Activated CD4-positive, alpha-beta memory T cell treated with anti-CD3 and anti-CD28 coated beads for 36 hours (primary cell): Measurements from ENCODE around the gene FDXACB1. TPM values are rescaled to one million over a fixed set of nuclear protein-coding genes. Genes with fewer than 3 reads are reported as not detected.

Experiments
- CTCF ChIA-PET: fragments of 350-600 bp; sonication (Branson Sonifier 250); formaldehyde crosslinking; loops from one replicate; lab custom pipeline; 2021; ENCODE audit warnings: antibody characterized with exemption, inconsistent platforms; lab: Charles Lee
- POLR2A ChIA-PET: fragments of 350-600 bp; sonication (Branson Sonifier 250); formaldehyde crosslinking; loops from one replicate; lab custom pipeline; 2021; ENCODE audit warnings: antibody characterized with exemption; lab: Charles Lee
- DNase-seq: peaks from one replicate; pipeline ENCODE4 v3.0.0-alpha.2; 2020
- H3K27ac Mint-ChIP-seq: one replicate; pipeline ENCODE4 v1.8.0; 2021; ENCODE audit warnings: mixed read lengths
- H3K27me3 Mint-ChIP-seq: one replicate; pipeline ENCODE4 v1.8.0; 2021; ENCODE audit warnings: mixed read lengths
- H3K36me3 Mint-ChIP-seq: one replicate; pipeline ENCODE4 v1.8.0; 2021; ENCODE audit warnings: mixed read lengths
- H3K4me1 Mint-ChIP-seq: one replicate; pipeline ENCODE4 v1.8.0; 2021; ENCODE audit warnings: low read depth, mixed read lengths
- H3K4me3 Mint-ChIP-seq: one replicate; pipeline ENCODE4 v1.8.0; 2021; ENCODE audit warnings: mild to moderate bottlenecking, mixed read lengths
- H3K9me3 Mint-ChIP-seq: one replicate; pipeline ENCODE4 v1.8.0; 2021; ENCODE audit warnings: mixed read lengths
- intact Hi-C: fragments of 100-400 bp; cut with micrococcal nuclease; formaldehyde crosslinking; loops from one replicate; pipeline ENCODE4 v1.15.1; 2023
- total RNA-seq, 2 experiments: library from RNA; stranded (reverse); gene quantifications; one replicate each; pipeline ENCODE4 v1.2.3, GENCODE V29; 2021

The FDXACB1 gene
- total RNA-seq, 2 experiments from 2014 or later, result 5.2 to 5.6 TPM

GRCh38 chr11:111917788-111918187 is 38.8 kb upstream of the FDXACB1 start:
- ChIA-PET POLR2A (no interaction called here), CTCF (interaction anchor here (1.1 kb wide), 2 partner anchors 64 to 77 kb away, joined by 3 to 5 read pairs; no protein-coding TSS in a partner anchor)
- H3K36me3 Mint-ChIP-seq, result no peaks in the 10 kb centered on the region
- DNase-seq, result no peak
- no peak overlapping the region for H3K4me3 Mint-ChIP-seq
- peaks cover 29% of the 10 kb centered on the region for H3K27me3 Mint-ChIP-seq
- intact Hi-C loops, result no loop called here
- H3K4me1 Mint-ChIP-seq, result no peaks in the 10 kb centered on the region
- H3K27ac Mint-ChIP-seq, result no peak overlapping the region
- no peaks in the 10 kb centered on the region for H3K9me3 Mint-ChIP-seq

- Mint-ChIP-seq H3K27ac (no peak overlapping the region), H3K4me1 (no peaks in the 10 kb centered on the region), H3K4me3 (no peak overlapping the region), H3K27me3 (peaks cover 29% of the 10 kb centered on the region), H3K9me3 (no peaks in the 10 kb centered on the region), H3K36me3 (no peaks in the 10 kb centered on the region)
- intact Hi-C loops, result no loop called here
- CTCF ChIA-PET, result interaction anchor here (1.1 kb wide), 2 partner anchors 65 to 78 kb away, joined by 3 to 5 read pairs; no protein-coding TSS in a partner anchor
- POLR2A ChIA-PET, result no interaction called here
- DNase-seq, result no peak
Measured at GRCh38 chr11:111917312-111917711, 38.3 kb upstream of the FDXACB1 start.

GRCh38 chr11:111916768-111917167 is 37.8 kb upstream of the FDXACB1 start:
- no peaks in the 10 kb centered on the region for H3K4me1 Mint-ChIP-seq
- no peak for DNase-seq
- H3K9me3 Mint-ChIP-seq, result no peaks in the 10 kb centered on the region
- H3K36me3 Mint-ChIP-seq, result no peaks in the 10 kb centered on the region
- no peak overlapping the region for H3K4me3 Mint-ChIP-seq
- ChIA-PET POLR2A (no interaction called here), CTCF (no interaction called here)
- intact Hi-C loops, result no loop called here
- peaks cover 35% of the 10 kb centered on the region for H3K27me3 Mint-ChIP-seq
- H3K27ac Mint-ChIP-seq, result no peak overlapping the region

GRCh38 chr11:111913997-111914396 is 35.0 kb upstream of the FDXACB1 start:
- Mint-ChIP-seq H3K27me3 (peaks cover 40% of the 10 kb centered on the region), H3K9me3 (no peaks in the 10 kb centered on the region), H3K27ac (no peak overlapping the region), H3K36me3 (no peaks in the 10 kb centered on the region), H3K4me1 (no peaks in the 10 kb centered on the region), H3K4me3 (no peak overlapping the region)
- DNase-seq, result no peak
- intact Hi-C loops, result no loop called here
- ChIA-PET POLR2A (interaction anchor here (0.9 kb wide), 1 partner anchor 42 kb away, joined by 3 read pairs; no protein-coding TSS in a partner anchor), CTCF (interaction anchor here (0.6 to 2.4 kb wide), 2 partner anchors 68 to 316 kb away, joined by 3 to 6 read pairs; no protein-coding TSS in a partner anchor)

- Mint-ChIP-seq H3K4me3 (no peak overlapping the region), H3K9me3 (no peaks in the 10 kb centered on the region), H3K36me3 (no peaks in the 10 kb centered on the region), H3K4me1 (no peaks in the 10 kb centered on the region), H3K27ac (no peak overlapping the region), H3K27me3 (peaks cover 42% of the 10 kb centered on the region)
- no peak for DNase-seq
- ChIA-PET CTCF (interaction anchor here (2.4 kb wide), 1 partner anchor 69 kb away, joined by 6 read pairs; no protein-coding TSS in a partner anchor), POLR2A (interaction anchor here (0.9 kb wide), 1 partner anchor 41 kb away, joined by 3 read pairs; no protein-coding TSS in a partner anchor)
- intact Hi-C loops, result no loop called here
Measured at GRCh38 chr11:111913031-111913861, 34.3 kb upstream of the FDXACB1 start.

- Mint-ChIP-seq H3K4me1 (no peaks in the 10 kb centered on the region), H3K27ac (no peak within 1 kb of the TSS), H3K9me3 (no peaks in the 10 kb centered on the region), H3K27me3 (peaks cover 42% of the 10 kb centered on the region), H3K36me3 (no peaks in the 10 kb centered on the region), H3K4me3 (no peak within 1 kb of the TSS)
- ChIA-PET CTCF (no interaction called here), POLR2A (no interaction called here)
- intact Hi-C loops, result no loop called here
- no peak for DNase-seq
Measured at GRCh38 chr11:111912535-111912934, 33.6 kb upstream of the FDXACB1 start, which contains the start of gene HSPB2. Gene HSPB2 (plus strand): TSS chr11:111912734. CDS start chr11:111912830, 96 bp downstream.

GRCh38 chr11:111911563-111912401 is 32.8 kb upstream of the FDXACB1 start, which contains the start of gene CRYAB:
Gene CRYAB (minus strand): TSS chr11:111911770. CDS start chr11:111911724, 46 bp downstream.
- no peak within 1 kb of the TSS for H3K4me3 Mint-ChIP-seq
- intact Hi-C loops, result no loop called here
- ChIA-PET POLR2A (no interaction called here), CTCF (no interaction called here)
- no peaks in the 10 kb centered on the region for H3K9me3 Mint-ChIP-seq
- no peaks in the 10 kb centered on the region for H3K36me3 Mint-ChIP-seq
- peaks cover 38% of the 10 kb centered on the region for H3K27me3 Mint-ChIP-seq
- no peaks in the 10 kb centered on the region for H3K4me1 Mint-ChIP-seq
- DNase-seq, result no peak
- H3K27ac Mint-ChIP-seq, result no peak within 1 kb of the TSS

GRCh38 chr11:111910676-111911562 is 32.0 kb upstream of the FDXACB1 start:
- intact Hi-C loops, result no loop called here

GRCh38 chr11:111909378-111909777 is 30.4 kb upstream of the FDXACB1 start:
- peaks cover 4% of the 10 kb centered on the region for H3K36me3 Mint-ChIP-seq
- POLR2A ChIA-PET, result no interaction called here
- no peak overlapping the region for H3K4me3 Mint-ChIP-seq
- peaks cover 5% of the 10 kb centered on the region for H3K9me3 Mint-ChIP-seq
- no peak overlapping the region for H3K27ac Mint-ChIP-seq
- DNase-seq, result no peak
- H3K27me3 Mint-ChIP-seq, result peaks cover 32% of the 10 kb centered on the region
- intact Hi-C loops, result no loop called here
- no peaks in the 10 kb centered on the region for H3K4me1 Mint-ChIP-seq
- CTCF ChIA-PET, result interaction anchor here (0.6 kb wide), 2 partner anchors 61 to 259 kb away, joined by 4 read pairs; no protein-coding TSS in a partner anchor

More at GRCh38 chr11:111910676-111911562, 32.0 kb upstream of the FDXACB1 start:
- no peaks in the 10 kb centered on the region for H3K9me3 Mint-ChIP-seq
- H3K36me3 Mint-ChIP-seq, result no peaks in the 10 kb centered on the region
- peaks cover 33% of the 10 kb centered on the region for H3K27me3 Mint-ChIP-seq
- CTCF ChIA-PET, result no interaction called here
- DNase-seq, result no peak
- H3K4me1 Mint-ChIP-seq, result no peaks in the 10 kb centered on the region
- no peak overlapping the region for H3K4me3 Mint-ChIP-seq
- POLR2A ChIA-PET, result no interaction called here
- no peak overlapping the region for H3K27ac Mint-ChIP-seq

GRCh38 chr11:111908639-111909305 is 29.8 kb upstream of the FDXACB1 start:
- CTCF ChIA-PET, result interaction anchor here (0.6 kb wide), 1 partner anchor 61 kb away, joined by 4 read pairs; no protein-coding TSS in a partner anchor
- H3K27me3 Mint-ChIP-seq, result peaks cover 27% of the 10 kb centered on the region
- H3K4me3 Mint-ChIP-seq, result no peak overlapping the region
- H3K4me1 Mint-ChIP-seq, result no peaks in the 10 kb centered on the region
- no peak for DNase-seq
- intact Hi-C loops, result no loop called here
- POLR2A ChIA-PET, result no interaction called here
- peaks cover 5% of the 10 kb centered on the region for H3K9me3 Mint-ChIP-seq
- peaks cover 4% of the 10 kb centered on the region for H3K36me3 Mint-ChIP-seq
- no peak overlapping the region for H3K27ac Mint-ChIP-seq

- ChIA-PET POLR2A (no interaction called here), CTCF (no interaction called here)
- Mint-ChIP-seq H3K27ac (no peak overlapping the region), H3K4me1 (no peaks in the 10 kb centered on the region), H3K27me3 (peaks cover 22% of the 10 kb centered on the region), H3K36me3 (peaks cover 4% of the 10 kb centered on the region), H3K9me3 (peaks cover 5% of the 10 kb centered on the region), H3K4me3 (no peak overlapping the region)
- DNase-seq, result no peak
- intact Hi-C loops, result no loop called here
Measured at GRCh38 chr11:111906680-111907079, 27.7 kb upstream of the FDXACB1 start.
